IMR-90 (cell line): ENCODE results near the gene STARD13. TPM values are rescaled to one million over a fixed set of nuclear protein-coding genes. Genes with fewer than 3 reads are reported as not detected.

Source experiments
- ATAC-seq: fragments of 200-7000 bp; cut with Tn5 transposase; 2 replicates; pipeline ENCODE4 v1.9.1; 2020; ENCODE audit warnings: low read depth, mild to moderate bottlenecking, moderate library complexity
- BruUV-seq: library from RNA; stranded (reverse); fragments of 400-500 nt; replicated peaks from 2 replicates; lab custom pipeline; 2021; lab: Mats Ljungman, UMichigan
- CTCF ChIA-PET: fragments of 300-600 bp; formaldehyde crosslinking; extraction: SDS; loops from one replicate; lab custom pipeline; 2021; ENCODE audit warnings: antibody characterized with exemption; lab: Yijun Ruan, JAX
- POLR2A ChIA-PET: fragments of 300-600 bp; sonication (Branson Sonifier 250); formaldehyde crosslinking; loops from one replicate; lab custom pipeline; 2022; ENCODE audit warnings: antibody characterized with exemption; ENCODE audit not compliant: unreplicated experiment; lab: Charles Lee
- DNase-seq: peaks from one replicate; pipeline ENCODE4 v3.0.0; 2013
- H2AFZ ChIP-seq: replicated peaks from 2 replicates; pipeline ENCODE3; 2013; ENCODE audit warnings: low read length, mild to moderate bottlenecking; ENCODE audit not compliant: poor library complexity
- H2AK5ac ChIP-seq: 2 replicates; pipeline ENCODE4 v1.6.1; 2013; ENCODE audit warnings: low read depth, low read length, inconsistent platforms
- H2AK9ac ChIP-seq: replicated peaks from 2 replicates; pipeline ENCODE3; 2013; ENCODE audit warnings: mild to moderate bottlenecking, low read depth, low read length, moderate library complexity; ENCODE audit not compliant: poor library complexity
- H2BK120ac ChIP-seq: 2 replicates; pipeline ENCODE4 v1.6.1; 2013; ENCODE audit warnings: low read depth, low read length, inconsistent platforms
- H2BK15ac ChIP-seq: 3 replicates; pipeline ENCODE4 v1.6.1; 2013; ENCODE audit warnings: low read depth, low read length, inconsistent platforms
- H2BK20ac ChIP-seq: 2 replicates; pipeline ENCODE4 v1.6.1; 2013; ENCODE audit warnings: low read depth, mild to moderate bottlenecking, inconsistent platforms, low read length, moderate library complexity
- H2BK5ac ChIP-seq: 2 replicates; pipeline ENCODE4 v1.6.1; 2013; ENCODE audit warnings: mild to moderate bottlenecking, low read depth, low read length, inconsistent platforms; ENCODE audit not compliant: poor library complexity, severe bottlenecking
- H3K14ac ChIP-seq: replicated peaks from 2 replicates; pipeline ENCODE4 v1.6.1; 2013; ENCODE audit warnings: low read depth, low read length, inconsistent platforms
- H3K18ac ChIP-seq: 2 replicates; pipeline ENCODE4 v1.6.1; 2013; ENCODE audit warnings: low read depth, low read length, control low read depth
- H3K23ac ChIP-seq: 2 replicates; pipeline ENCODE4 v1.6.1; 2013; ENCODE audit warnings: low read depth, low read length, inconsistent platforms
- H3K27ac ChIP-seq: 2 replicates; pipeline ENCODE4 v1.5.1; 2013; ENCODE audit warnings: mild to moderate bottlenecking, control low read depth, low read length; ENCODE audit not compliant: insufficient read depth
- H3K27me3 ChIP-seq: 2 replicates; pipeline ENCODE4 v1.6.1; 2013; ENCODE audit warnings: low read length; ENCODE audit not compliant: control insufficient read depth, insufficient read depth
- H3K36me3 ChIP-seq: 2 replicates; pipeline ENCODE4 v1.6.1; 2013; ENCODE audit warnings: low read length, mixed read lengths; ENCODE audit not compliant: control insufficient read depth, insufficient read depth
- H3K4ac ChIP-seq: 2 replicates; pipeline ENCODE4 v1.6.1; 2013; ENCODE audit warnings: low read depth, low read length, inconsistent platforms
- H3K4me1 ChIP-seq: 2 replicates; pipeline ENCODE4 v1.6.1; 2013; ENCODE audit warnings: low read length, mixed read lengths; ENCODE audit not compliant: control insufficient read depth, insufficient read depth
- H3K4me2 ChIP-seq: 2 replicates; pipeline ENCODE4 v1.6.1; 2013; ENCODE audit warnings: low read depth, mild to moderate bottlenecking, control low read depth, low read length, moderate library complexity
- H3K4me3 ChIP-seq: 2 replicates; pipeline ENCODE4 v1.5.1; 2013; ENCODE audit warnings: low read depth, mild to moderate bottlenecking, control low read depth, low read length, moderate library complexity; ENCODE audit not compliant: insufficient read depth
- H3K56ac ChIP-seq: 2 replicates; pipeline ENCODE4 v1.6.1; 2013; ENCODE audit warnings: low read length, inconsistent platforms; ENCODE audit not compliant: insufficient read depth; ENCODE audit errors: extremely low read depth
- H3K79me1 ChIP-seq, 2 experiments: 2 replicates each; pipeline ENCODE4 v1.6.1; 2013; ENCODE audit warnings: low read length in 2 of 2, inconsistent platforms in 1 of 2, low read depth in 1 of 2
- H3K9ac ChIP-seq: 2 replicates; pipeline ENCODE4 v1.6.1; 2013; ENCODE audit warnings: low read depth, low read length, control low read depth
- H3K9me1 ChIP-seq: 2 replicates; pipeline ENCODE4 v1.6.1; 2013; ENCODE audit warnings: low read length, inconsistent platforms; ENCODE audit not compliant: insufficient read depth
- H3K9me3 ChIP-seq: 2 replicates; pipeline ENCODE4 v1.6.1; 2013; ENCODE audit warnings: low read length; ENCODE audit not compliant: control insufficient read depth, insufficient read depth
- H4K20me1 ChIP-seq: 2 replicates; pipeline ENCODE4 v1.6.1; 2013; ENCODE audit warnings: low read length, inconsistent platforms; ENCODE audit not compliant: insufficient read depth
- H4K5ac ChIP-seq: 2 replicates; pipeline ENCODE4 v1.6.1; 2013; ENCODE audit warnings: mild to moderate bottlenecking, low read depth, low read length, control low read depth
- H4K8ac ChIP-seq, 2 experiments: 2 replicates each; pipeline ENCODE4 v1.6.1; 2013; ENCODE audit warnings: low read depth in 2 of 2, low read length in 2 of 2, control low read depth in 1 of 2, inconsistent platforms in 1 of 2
- H4K91ac ChIP-seq: 2 replicates; pipeline ENCODE4 v1.6.1; 2013; ENCODE audit warnings: low read depth, low read length, inconsistent platforms; ENCODE audit not compliant: insufficient read depth
- BHLHE40 ChIP-seq: fragments of 150-350 bp; IDR thresholded peaks from 2 replicates; pipeline ENCODE4 v1.6.1; 2016; ENCODE audit warnings: mild to moderate bottlenecking, low read depth, low read length
- CEBPB ChIP-seq: IDR thresholded peaks from 2 replicates; pipeline ENCODE4 v1.6.1; 2012; ENCODE audit warnings: low read depth, low read length, improper control_type of control experiment
- CHD1 ChIP-seq: IDR thresholded peaks from 2 replicates; pipeline ENCODE4 v1.6.1; 2012; ENCODE audit warnings: low read depth, low read length, improper control_type of control experiment
- CTCF ChIP-seq: conservative IDR thresholded peaks from 2 replicates; pipeline ENCODE4 v1.5.1; 2012; ENCODE audit warnings: mild to moderate bottlenecking, low read depth, low read length, improper control_type of control experiment
- FOS ChIP-seq: fragments of 150-350 bp; IDR thresholded peaks from 2 replicates; pipeline ENCODE4 v1.6.1; 2016; ENCODE audit warnings: low read depth, low read length
- MAFK ChIP-seq: IDR thresholded peaks from 2 replicates; pipeline ENCODE4 v1.6.1; 2012; ENCODE audit warnings: low read depth, low read length, improper control_type of control experiment
- MAZ ChIP-seq: IDR thresholded peaks from 2 replicates; pipeline ENCODE4 v1.6.1; 2012; ENCODE audit warnings: low read depth, mild to moderate bottlenecking, low read length, improper control_type of control experiment, moderate library complexity, borderline replicate concordance
- MXI1 ChIP-seq: IDR thresholded peaks from 2 replicates; pipeline ENCODE4 v1.6.1; 2012; ENCODE audit warnings: low read depth, mild to moderate bottlenecking, low read length, moderate library complexity, borderline replicate concordance
- NFE2L2 ChIP-seq: fragments of 150-350 bp; IDR thresholded peaks from 2 replicates; pipeline ENCODE4 v1.6.1; 2016; ENCODE audit warnings: low read depth, mild to moderate bottlenecking, low read length
- POLR2A ChIP-seq: IDR thresholded peaks from 2 replicates; pipeline ENCODE4 v1.6.1; 2012; ENCODE audit warnings: mild to moderate bottlenecking, low read depth, low read length
- RAD21 ChIP-seq: IDR thresholded peaks from 2 replicates; pipeline ENCODE4 v1.6.1; 2012; ENCODE audit warnings: low read length, improper control_type of control experiment
- RCOR1 ChIP-seq: IDR thresholded peaks from 2 replicates; pipeline ENCODE4 v1.6.1; 2012; ENCODE audit warnings: mild to moderate bottlenecking, low read length, improper control_type of control experiment; ENCODE audit not compliant: insufficient replicate concordance
- RFX5 ChIP-seq: IDR thresholded peaks from 2 replicates; pipeline ENCODE4 v1.8.0; 2012; ENCODE audit warnings: low read depth, mild to moderate bottlenecking, low read length, moderate library complexity
- SMC3 ChIP-seq: fragments of 150-350 bp; IDR thresholded peaks from 2 replicates; pipeline ENCODE4 v1.6.1; 2016; ENCODE audit warnings: low read depth, mild to moderate bottlenecking, antibody characterized with exemption, low read length, moderate library complexity
- USF2 ChIP-seq: fragments of 150-350 bp; IDR thresholded peaks from 2 replicates; pipeline ENCODE4 v1.6.1; 2017; ENCODE audit warnings: mild to moderate bottlenecking, antibody characterized with exemption, low read length, low read depth
- WGBS, 2 experiments: methylation state at CpG; one replicate each; pipeline versions ENCODE4 v1.1.5 to v1.1.7; 2013; ENCODE audit warnings: missing lambda C conversion rate in 2 of 2; ENCODE audit not compliant: insufficient read length in 1 of 2; ENCODE audit errors: extremely low coverage in 2 of 2; 5-methylcytosine and 5-hydroxymethylcytosine counted together
- dilution Hi-C: fragments of 300-500 bp; cut with HindIII; formaldehyde crosslinking; loops from one replicate; pipeline ENCODE4 v1.14.3; 2018; ENCODE audit warnings: low sequenced_read_pairs; ENCODE audit not compliant: unreplicated experiment
- in situ Hi-C: fragments of 300-500 bp; cut with MboI; formaldehyde crosslinking; loops from 3 replicates; pipeline ENCODE4 v1.14.3; 2019; ENCODE audit warnings: low sequenced_read_pairs, inconsistent platforms, mixed read lengths
- intact Hi-C: fragments of 100-400 bp; cut with micrococcal nuclease; formaldehyde crosslinking; loops from 2 replicates; pipeline ENCODE4 v1.10.0; 2022
- polyA plus RNA-seq, 3 experiments: library from polyadenylated mRNA; depleted of rRNA; stranded (reverse); fragments of >200 nt; gene quantifications; 2 replicates each; pipeline ENCODE4 v1.2.3, GENCODE V29; 2012; ENCODE audit warnings: low replicate concordance in 1 of 3
- total RNA-seq: library from RNA; depleted of rRNA; stranded (reverse); fragments of >200 nt; gene quantifications from 2 replicates; pipeline ENCODE4 v1.2.3, GENCODE V29; 2012
- TF ChIP-seq, protein P1 (sequence below): fragments of 150-350 bp; IDR thresholded peaks from 2 replicates; pipeline ENCODE4 v1.6.1; 2016; ENCODE audit warnings: low read depth, mild to moderate bottlenecking, low read length, moderate library complexity, borderline replicate concordance

Gene STARD13
- total and polyA plus RNA-seq, 2 of the 4 experiments (the other 2 are of a cell fraction): 23.6 to 46.6 TPM

- peaks cover 5% of the 10 kb centered on the region; the same call in 1 of the 2 replicates for H3K9me1 ChIP-seq
- H3K36me3 ChIP-seq: peaks cover 51% of the 10 kb centered on the region
- H4K8ac ChIP-seq: no peak overlapping the region
- no TSS peak for BruUV-seq
- H2AK5ac ChIP-seq: no peak overlapping the region
- H3K56ac ChIP-seq: no peak overlapping the region
- no peak overlapping the region for H2AFZ ChIP-seq
- H3K27ac ChIP-seq: no peak overlapping the region
- no peak overlapping the region for H3K4ac ChIP-seq
- TF ChIP-seq CEBPB (no peak), BHLHE40 (no peak), FOS (no peak), RCOR1 (no peak), RAD21 (no peak), MAFK (no peak), MAZ (no peak), NFE2L2 (no peak), SMC3 (no peak), CHD1 (no peak), MXI1 (no peak), USF2 (no peak), RFX5 (no peak), POLR2A (no peak), CTCF (no peak)
- TF ChIP-seq, protein P1, sequence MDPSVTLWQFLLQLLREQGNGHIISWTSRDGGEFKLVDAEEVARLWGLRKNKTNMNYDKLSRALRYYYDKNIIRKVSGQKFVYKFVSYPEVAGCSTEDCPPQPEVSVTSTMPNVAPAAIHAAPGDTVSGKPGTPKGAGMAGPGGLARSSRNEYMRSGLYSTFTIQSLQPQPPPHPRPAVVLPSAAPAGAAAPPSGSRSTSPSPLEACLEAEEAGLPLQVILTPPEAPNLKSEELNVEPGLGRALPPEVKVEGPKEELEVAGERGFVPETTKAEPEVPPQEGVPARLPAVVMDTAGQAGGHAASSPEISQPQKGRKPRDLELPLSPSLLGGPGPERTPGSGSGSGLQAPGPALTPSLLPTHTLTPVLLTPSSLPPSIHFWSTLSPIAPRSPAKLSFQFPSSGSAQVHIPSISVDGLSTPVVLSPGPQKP: no peak
- no peak overlapping the region for H3K4me2 ChIP-seq
- no peak overlapping the region for H2AK9ac ChIP-seq
- H3K14ac ChIP-seq: no peak overlapping the region
- H2BK15ac ChIP-seq: no peak overlapping the region
- no peak overlapping the region for H3K4me3 ChIP-seq
- no peak overlapping the region for H3K18ac ChIP-seq
- ChIA-PET POLR2A (no interaction called here), CTCF (interaction anchor here (0.6 to 1.0 kb wide), 3 partner anchors 8 to 482 kb away, joined by 3 to 4 read pairs (median 3); no protein-coding TSS in a partner anchor)
- in situ Hi-C loops (no loop called here), intact Hi-C loops (no loop called here), dilution Hi-C loops (no loop called here)
- 0 out of 2 replicates have a peak, but pooled peaks cover 4% of the 10 kb centered on the region for H4K20me1 ChIP-seq
- H4K91ac ChIP-seq: no peak overlapping the region
- ATAC-seq: no peak
- no peak overlapping the region for H3K9ac ChIP-seq
- peaks cover 48 to 82% of the 10 kb centered on the region in 2 experiments for H3K79me1 ChIP-seq
- no peak overlapping the region for H3K23ac ChIP-seq
- no peak overlapping the region for H2BK5ac ChIP-seq
- H3K27me3 ChIP-seq: no peaks in the 10 kb centered on the region
- WGBS, 2 experiments: 84% methylated on average over 4 of the region's 14 CpGs; no CpG with 5 or more reads in 1 of the 2 experiments
- no peak overlapping the region for H2BK120ac ChIP-seq
- DNase-seq: no peak
- peaks cover 3% of the 10 kb centered on the region; the same call in 1 of the 2 replicates for H3K4me1 ChIP-seq
- H3K9me3 ChIP-seq: no peaks in the 10 kb centered on the region; the same call in 1 of the 2 replicates
- H2BK20ac ChIP-seq: no peak overlapping the region
- no peak overlapping the region for H4K5ac ChIP-seq
Observed at GRCh38 chr13:33138441-33138840, 147.1 kb downstream of the STARD13 start.
